H9 (cell line): Measurements from ENCODE around the gene AKAP1. TPM values are rescaled to one million over a fixed set of nuclear protein-coding genes. Genes with fewer than 3 reads are reported as not detected.
A peak's percentile ranks its signal among the peaks of the same experiment; 100 is the strongest.

Source experiments
- DNase-seq: peaks from one replicate; pipeline ENCODE4 v3.0.0-alpha.2; 2017
- H2AFZ ChIP-seq: one replicate; pipeline ENCODE4 v1.6.1; 2013; ENCODE audit warnings: mild to moderate bottlenecking, low read length, control low read depth, moderate library complexity
- H2AK5ac ChIP-seq: 2 replicates; pipeline ENCODE4 v1.6.1; 2013; ENCODE audit warnings: low read length, control low read depth, mixed read lengths; ENCODE audit not compliant: insufficient read length
- H2BK120ac ChIP-seq: one replicate; pipeline ENCODE4 v1.6.1; 2013; ENCODE audit warnings: low read depth, mild to moderate bottlenecking, low read length, control low read depth, inconsistent platforms; ENCODE audit not compliant: poor library complexity, severe bottlenecking
- H2BK12ac ChIP-seq: 2 replicates; pipeline ENCODE4 v1.6.1; 2013; ENCODE audit warnings: low read length, control low read depth, mixed read lengths, low read depth; ENCODE audit not compliant: insufficient read length
- H2BK15ac ChIP-seq: 2 replicates; pipeline ENCODE4 v1.6.1; 2013; ENCODE audit warnings: low read depth, low read length, control low read depth
- H2BK20ac ChIP-seq: one replicate; pipeline ENCODE4 v1.6.1; 2013; ENCODE audit warnings: low read depth, mild to moderate bottlenecking, low read length, control low read depth, inconsistent platforms; ENCODE audit not compliant: poor library complexity, severe bottlenecking
- H2BK5ac ChIP-seq: 2 replicates; pipeline ENCODE4 v1.6.1; 2013; ENCODE audit warnings: low read length, control low read depth, mixed read lengths; ENCODE audit not compliant: insufficient read length
- H3K14ac ChIP-seq: 2 replicates; pipeline ENCODE4 v1.6.1; 2013; ENCODE audit warnings: low read length, control low read depth; ENCODE audit not compliant: insufficient read depth
- H3K18ac ChIP-seq: 2 replicates; pipeline ENCODE4 v1.6.1; 2013; ENCODE audit warnings: low read depth, mild to moderate bottlenecking, mixed read lengths, low read length, control low read depth; ENCODE audit not compliant: insufficient read length
- H3K23ac ChIP-seq: 2 replicates; pipeline ENCODE4 v1.6.1; 2013; ENCODE audit warnings: low read length, control low read depth, mixed read lengths, low read depth; ENCODE audit not compliant: insufficient read length
- H3K23me2 ChIP-seq: 2 replicates; pipeline ENCODE4 v1.6.1; 2013; ENCODE audit warnings: low read depth, mild to moderate bottlenecking, mixed read lengths, low read length, control low read depth; ENCODE audit not compliant: insufficient read length, poor library complexity, severe bottlenecking
- H3K27ac ChIP-seq: 2 replicates; pipeline ENCODE4 v1.5.1; 2013; ENCODE audit warnings: low read length, control low read depth, mixed read lengths, low read depth; ENCODE audit not compliant: insufficient read length
- H3K27me3 ChIP-seq: 2 replicates; pipeline ENCODE4 v1.6.1; 2013; ENCODE audit warnings: low read length, control low read depth, inconsistent platforms; ENCODE audit not compliant: insufficient read depth
- H3K4ac ChIP-seq: 2 replicates; pipeline ENCODE4 v1.6.1; 2013; ENCODE audit warnings: low read depth, mild to moderate bottlenecking, control low read depth, inconsistent platforms, low read length, moderate library complexity
- H3K4me1 ChIP-seq: 2 replicates; pipeline ENCODE4 v1.6.1; 2013; ENCODE audit warnings: low read length, control low read depth, inconsistent platforms; ENCODE audit not compliant: insufficient read depth
- H3K4me2 ChIP-seq: 2 replicates; pipeline ENCODE4 v1.6.1; 2013; ENCODE audit warnings: low read length, control low read depth, mixed read lengths; ENCODE audit not compliant: insufficient read length, insufficient read depth
- H3K56ac ChIP-seq: 2 replicates; pipeline ENCODE4 v1.6.1; 2013; ENCODE audit warnings: low read depth, mild to moderate bottlenecking, mixed read lengths, low read length, control low read depth; ENCODE audit not compliant: insufficient read length
- H3K79me1 ChIP-seq: 2 replicates; pipeline ENCODE4 v1.6.1; 2013; ENCODE audit warnings: low read depth, mild to moderate bottlenecking, moderate library complexity, low read length, control low read depth, inconsistent platforms; ENCODE audit not compliant: insufficient read depth, poor library complexity, severe bottlenecking
- H3K79me2 ChIP-seq: 2 replicates; pipeline ENCODE4 v1.6.1; 2013; ENCODE audit warnings: low read length, control low read depth, inconsistent platforms; ENCODE audit not compliant: insufficient read depth
- H3K9ac ChIP-seq: 2 replicates; pipeline ENCODE4 v1.6.1; 2013; ENCODE audit warnings: low read length, control low read depth, mixed read lengths; ENCODE audit not compliant: insufficient read length; ENCODE audit errors: extremely low read depth
- H3K9me3 ChIP-seq: one replicate; pipeline ENCODE4 v1.6.1; 2013; ENCODE audit warnings: low read depth, low read length, inconsistent platforms; ENCODE audit not compliant: control insufficient read depth
- H3T11ph ChIP-seq: one replicate; pipeline ENCODE4 v1.6.1; 2013; ENCODE audit warnings: mild to moderate bottlenecking, low read length, control low read depth, inconsistent platforms
- H4K20me1 ChIP-seq: one replicate; pipeline ENCODE4 v1.6.1; 2013; ENCODE audit not compliant: control insufficient read depth, insufficient read length, insufficient read depth
- H4K5ac ChIP-seq: 2 replicates; pipeline ENCODE4 v1.6.1; 2013; ENCODE audit warnings: low read depth, mild to moderate bottlenecking, mixed read lengths, low read length, control low read depth; ENCODE audit not compliant: insufficient read length
- H4K8ac ChIP-seq: replicated peaks from 2 replicates; pipeline ENCODE4 v1.6.1; 2013; ENCODE audit warnings: low read length, control low read depth, mixed read lengths, low read depth; ENCODE audit not compliant: insufficient read length
- H4K91ac ChIP-seq: 2 replicates; pipeline ENCODE4 v1.6.1; 2013; ENCODE audit warnings: low read depth, mild to moderate bottlenecking, moderate library complexity, mixed read lengths, low read length, control low read depth; ENCODE audit not compliant: insufficient read length
- H3K27ac Mint-ChIP-seq, 3 experiments: 2 replicates in 2 of 3; 3 replicates in 1 of 3; pipeline ENCODE4 v1.8.0; 2020 to 2021; ENCODE audit warnings: mixed read lengths in 3 of 3, mild to moderate bottlenecking in 1 of 3, moderate library complexity in 1 of 3
- H3K27me3 Mint-ChIP-seq: 2 replicates; pipeline ENCODE4 v1.8.0; 2021; ENCODE audit warnings: low read depth, mild to moderate bottlenecking, moderate library complexity, mixed read lengths
- H3K36me3 Mint-ChIP-seq, 3 experiments: 2 replicates in 2 of 3; 3 replicates in 1 of 3; pipeline ENCODE4 v1.8.0; 2020 to 2021; ENCODE audit warnings: low read depth in 3 of 3, mixed read lengths in 3 of 3; ENCODE audit not compliant: insufficient read depth in 1 of 3
- H3K4me1 Mint-ChIP-seq, 2 experiments: 2 replicates each; pipeline ENCODE4 v1.8.0; 2020; ENCODE audit warnings: mixed read lengths in 2 of 2
- H3K4me3 Mint-ChIP-seq, 2 experiments: 2 replicates in 1 of 2; 3 replicates in 1 of 2; pipeline ENCODE4 v1.8.0; 2020 to 2021; ENCODE audit warnings: mild to moderate bottlenecking in 2 of 2, mixed read lengths in 2 of 2, moderate library complexity in 1 of 2
- H3K9me3 Mint-ChIP-seq, 2 experiments: 2 replicates in 1 of 2; 3 replicates in 1 of 2; pipeline ENCODE4 v1.8.0; 2020; ENCODE audit warnings: mild to moderate bottlenecking in 2 of 2, mixed read lengths in 2 of 2, moderate library complexity in 1 of 2
- WGBS: extraction: QIAGEN DNeasy Blood & Tissue Kit; methylation state at CpG from one replicate; pipeline ENCODE4 v1.1.7; 2013; ENCODE audit warnings: missing lambda C conversion rate, low lambda C conversion rate, mixed read lengths; ENCODE audit not compliant: insufficient read length; ENCODE audit errors: extremely low coverage; 5-methylcytosine and 5-hydroxymethylcytosine counted together
- total RNA-seq: library from RNA; stranded (reverse); gene quantifications from 2 replicates; pipeline ENCODE4 v1.2.1, GENCODE V29; 2021
- TF ChIP-seq, protein P1 (sequence below): fragments of 200-600 bp; sonication (generic); conservative IDR thresholded peaks from 3 replicates; pipeline ENCODE4 v1.8.0; 2021; ENCODE audit warnings: antibody characterized with exemption, mild to moderate bottlenecking

AKAP1 gene
- total RNA-seq, 1 experiment from 2014 or later, result 61.2 TPM

- Histone ChIP-seq H3K27ac (no peak overlapping the region), H2BK15ac (no peak overlapping the region), H3K56ac (no peak overlapping the region), H2BK120ac (no peak overlapping the region), H3K27me3 (no peaks in the 10 kb centered on the region), H4K20me1 (no peaks in the 10 kb centered on the region), H3T11ph (no peak overlapping the region), H3K4ac (no peak overlapping the region), H3K4me2 (no peak overlapping the region), H3K23me2 (no peaks in the 10 kb centered on the region), H4K8ac (no peak overlapping the region), H2BK12ac (no peak overlapping the region), H3K23ac (no peak overlapping the region), H2BK20ac (no peak overlapping the region), H3K9ac (no peak overlapping the region), H3K18ac (no peak overlapping the region), H3K79me2 (no peaks in the 10 kb centered on the region), H2AFZ (no peak overlapping the region), H3K14ac (no peak overlapping the region), H3K79me1 (no peaks in the 10 kb centered on the region), H2BK5ac (no peak overlapping the region), H4K5ac (no peak overlapping the region), H3K9me3 (no peaks in the 10 kb centered on the region), H3K4me1 (no peaks in the 10 kb centered on the region), H2AK5ac (no peak overlapping the region), H4K91ac (no peak overlapping the region)
- no peaks in the 10 kb centered on the region for H3K27me3 Mint-ChIP-seq
- H3K4me1 Mint-ChIP-seq, result peaks cover 0 to 3% of the 10 kb centered on the region in 2 experiments; a peak in 2 of 4 replicates
- H3K36me3 Mint-ChIP-seq, result peaks cover 47 to 87% (median 63%) of the 10 kb centered on the region in 3 experiments
- no peak overlapping the region for H3K4me3 Mint-ChIP-seq
- WGBS, result no CpG with 5 or more reads among the region's 12 CpGs
- H3K27ac Mint-ChIP-seq, result peak overlapping the region in 1 of 3 experiments; percentile 65; a peak in 1 of 7 replicates
- peak; percentile 72 for DNase-seq
- H3K9me3 Mint-ChIP-seq, result no peaks in the 10 kb centered on the region
- TF ChIP-seq, protein P1, sequence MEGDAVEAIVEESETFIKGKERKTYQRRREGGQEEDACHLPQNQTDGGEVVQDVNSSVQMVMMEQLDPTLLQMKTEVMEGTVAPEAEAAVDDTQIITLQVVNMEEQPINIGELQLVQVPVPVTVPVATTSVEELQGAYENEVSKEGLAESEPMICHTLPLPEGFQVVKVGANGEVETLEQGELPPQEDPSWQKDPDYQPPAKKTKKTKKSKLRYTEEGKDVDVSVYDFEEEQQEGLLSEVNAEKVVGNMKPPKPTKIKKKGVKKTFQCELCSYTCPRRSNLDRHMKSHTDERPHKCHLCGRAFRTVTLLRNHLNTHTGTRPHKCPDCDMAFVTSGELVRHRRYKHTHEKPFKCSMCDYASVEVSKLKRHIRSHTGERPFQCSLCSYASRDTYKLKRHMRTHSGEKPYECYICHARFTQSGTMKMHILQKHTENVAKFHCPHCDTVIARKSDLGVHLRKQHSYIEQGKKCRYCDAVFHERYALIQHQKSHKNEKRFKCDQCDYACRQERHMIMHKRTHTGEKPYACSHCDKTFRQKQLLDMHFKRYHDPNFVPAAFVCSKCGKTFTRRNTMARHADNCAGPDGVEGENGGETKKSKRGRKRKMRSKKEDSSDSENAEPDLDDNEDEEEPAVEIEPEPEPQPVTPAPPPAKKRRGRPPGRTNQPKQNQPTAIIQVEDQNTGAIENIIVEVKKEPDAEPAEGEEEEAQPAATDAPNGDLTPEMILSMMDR, result peak; percentile 69
Measured at GRCh38 chr17:57121308-57122042, 36.4 kb downstream of the AKAP1 start.
